KMS-11 (cell line): ENCODE measurements around the gene HNRNPA1.
A peak's percentile ranks its signal among the peaks of the same experiment; 100 is the strongest.

ENCODE experiments used
- H2AFZ ChIP-seq: fragments of 200-600 bp; sonication (generic); 2 replicates; pipeline ENCODE4 v1.6.1; 2016; ENCODE audit warnings: antibody characterized with exemption, mixed run types, low read depth
- H3K27ac ChIP-seq: fragments of 200-600 bp; sonication (generic); 2 replicates; pipeline ENCODE4 v1.6.1; 2016; ENCODE audit warnings: mild to moderate bottlenecking, mixed run types
- H3K27me3 ChIP-seq: fragments of 200-600 bp; sonication (generic); 2 replicates; pipeline ENCODE4 v1.6.1; 2017; ENCODE audit warnings: mild to moderate bottlenecking, low read depth, mixed run types, moderate library complexity; ENCODE audit not compliant: insufficient read depth
- H3K36me3 ChIP-seq: fragments of 200-600 bp; sonication (generic); 2 replicates; pipeline ENCODE4 v1.6.1; 2017; ENCODE audit warnings: mild to moderate bottlenecking, mixed run types; ENCODE audit not compliant: insufficient read depth
- H3K4me1 ChIP-seq: fragments of 200-600 bp; sonication (generic); 2 replicates; pipeline ENCODE4 v1.6.1; 2016; ENCODE audit warnings: mild to moderate bottlenecking, low read depth, mixed run types; ENCODE audit not compliant: poor library complexity, severe bottlenecking
- H3K4me2 ChIP-seq: fragments of 200-600 bp; sonication (generic); 2 replicates; pipeline ENCODE4 v1.7.0; 2016; ENCODE audit warnings: mild to moderate bottlenecking, mixed run types
- H3K4me3 ChIP-seq: fragments of 200-600 bp; sonication (generic); IDR thresholded peaks from 2 replicates; pipeline ENCODE4 v1.6.1; 2017; ENCODE audit warnings: low read depth, low read length, mixed read lengths; ENCODE audit not compliant: insufficient read depth
- H3K79me2 ChIP-seq: fragments of 200-600 bp; sonication (generic); 2 replicates; pipeline ENCODE4 v1.6.1; 2016; ENCODE audit warnings: low read depth, mixed run types; ENCODE audit not compliant: insufficient read depth
- H3K9ac ChIP-seq: fragments of 200-600 bp; sonication (generic); 2 replicates; pipeline ENCODE4 v1.6.1; 2016; ENCODE audit warnings: mild to moderate bottlenecking, mixed run types
- H4K20me1 ChIP-seq: fragments of 200-600 bp; sonication (generic); 2 replicates; pipeline ENCODE4 v1.6.1; 2016; ENCODE audit warnings: mild to moderate bottlenecking, mixed run types; ENCODE audit not compliant: insufficient read depth
- CTCF ChIP-seq: fragments of 200-600 bp; sonication (generic); conservative IDR thresholded peaks from 2 replicates; pipeline ENCODE4 v1.6.1; 2017; ENCODE audit warnings: low read depth, mild to moderate bottlenecking, antibody characterized with exemption, low read length, moderate library complexity, mixed read lengths

HNRNPA1 gene

GRCh38 chr12:54287261-54288157 lies 7.0 kb downstream of the HNRNPA1 start:
- Histone ChIP-seq H4K20me1 (peaks cover 48% of the 10 kb centered on the region), H3K4me3 (no peak overlapping the region), H3K79me2 (peaks cover 28% of the 10 kb centered on the region), H2AFZ (no peak overlapping the region), H3K27me3 (no peaks in the 10 kb centered on the region), H3K9ac (no peak overlapping the region), H3K36me3 (peaks cover 40% of the 10 kb centered on the region), H3K4me1 (peaks cover 37% of the 10 kb centered on the region), H3K4me2 (no peak overlapping the region; the same call in 1 of the 2 replicates), H3K27ac (peak overlapping the region; percentile 8; the same call in 1 of the 2 replicates)
- no peak for TF ChIP-seq CTCF

GRCh38 chr12:54292083-54292930 lies 11.8 kb downstream of the HNRNPA1 start:
- H3K4me3 ChIP-seq, result no peak overlapping the region
- no peak overlapping the region for H3K4me2 ChIP-seq
- peaks cover 3% of the 10 kb centered on the region for H3K4me1 ChIP-seq
- H2AFZ ChIP-seq, result no peak overlapping the region
- TF ChIP-seq CTCF, result no peak
- no peaks in the 10 kb centered on the region for H3K79me2 ChIP-seq
- no peaks in the 10 kb centered on the region; the same call in 1 of the 2 replicates for H3K27me3 ChIP-seq
- no peaks in the 10 kb centered on the region for H3K36me3 ChIP-seq
- no peak overlapping the region for H3K27ac ChIP-seq
- no peak overlapping the region for H3K9ac ChIP-seq
- H4K20me1 ChIP-seq, result peaks cover 2% of the 10 kb centered on the region; the same call in 1 of the 2 replicates

GRCh38 chr12:54292931-54293241 lies 12.4 kb downstream of the HNRNPA1 start:
- Histone ChIP-seq H3K4me3 (no peak overlapping the region), H3K4me2 (no peak overlapping the region), H4K20me1 (no peaks in the 10 kb centered on the region)

More at GRCh38 chr12:54292931-54293241, 12.4 kb downstream of the HNRNPA1 start:
- H3K27me3 ChIP-seq, result no peaks in the 10 kb centered on the region; the same call in 1 of the 2 replicates
- no peak overlapping the region for H2AFZ ChIP-seq
- H3K79me2 ChIP-seq, result no peaks in the 10 kb centered on the region
- H3K4me1 ChIP-seq, result no peaks in the 10 kb centered on the region
- H3K36me3 ChIP-seq, result no peaks in the 10 kb centered on the region
- no peak overlapping the region for H3K9ac ChIP-seq
- no peak overlapping the region for H3K27ac ChIP-seq
- no peak for TF ChIP-seq CTCF
